ENCODE data around the gene SEMA3D.

DNA sequence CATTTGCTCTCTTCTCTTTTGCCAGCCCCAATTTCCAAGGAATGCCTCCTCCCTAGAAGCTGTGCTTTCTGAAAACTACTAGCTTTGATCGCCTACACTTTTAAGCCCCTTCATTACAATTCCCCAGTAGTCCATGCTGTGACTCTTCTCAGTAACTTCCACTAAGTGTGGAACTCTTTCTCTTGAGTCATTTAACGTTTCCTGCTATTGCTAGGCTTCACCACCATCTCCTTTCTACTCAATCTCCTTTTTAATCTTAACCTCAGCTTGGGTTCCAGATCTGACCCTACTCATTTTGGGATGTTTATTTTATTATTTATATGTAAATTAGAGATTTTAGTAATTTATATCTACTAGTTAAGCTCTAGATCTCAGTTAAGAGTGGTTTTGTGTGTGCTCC is 14.4 kb upstream of the SEMA3D start:
- no peak for TF ChIP-seq CTCF (IDR thresholded peaks at IDR 0.05)
- TF ChIP-seq POLR2A (IDR thresholded peaks at IDR 0.05): no peak
